Measurements from ENCODE around the gene ATP10A. TPM values are rescaled to one million over a fixed set of nuclear protein-coding genes. Genes with fewer than 3 reads are reported as not detected.

ATP10A gene
- polyA plus RNA-seq, 1 of the 3 experiments (the other 2 are of a cell fraction): not detected

GRCh38 chr15:25844076-25844475 lies 19.1 kb downstream of the ATP10A start:
- 65% methylated on average over 7 of the region's 7 CpGs for WGBS (ENCODE audit: low lambda C conversion rate)
- Histone ChIP-seq H3K36me3 (replicated peaks in 1 of 2; ENCODE audit: control insufficient read depth in 1 of 2, insufficient read depth in 2 of 2, low read length in 1 of 2) (no peaks in the 10 kb centered on the region), H3K79me2 (ENCODE audit: insufficient read depth) (no peaks in the 10 kb centered on the region), H3K4me2 (no peak overlapping the region), H3K4me3 (ENCODE audit: low read depth in 2 of 2, low read length in 1 of 2) (no peak overlapping the region), H3K27me3 (ENCODE audit: insufficient read depth) (no peaks in the 10 kb centered on the region), H3F3A (replicated peaks; ENCODE audit: insufficient read depth) (no peaks in the 10 kb centered on the region), H3K9me2 (no peaks in the 10 kb centered on the region), H3K27ac (ENCODE audit: low read depth in 2 of 2, low read length in 1 of 2) (no peak overlapping the region), H2AFZ (ENCODE audit: low read depth) (no peak overlapping the region), H3K9me3 (no peaks in the 10 kb centered on the region), H3K9ac (no peak overlapping the region), H4K20me1 (ENCODE audit: insufficient read depth) (no peaks in the 10 kb centered on the region), H3K4me1 (ENCODE audit: control insufficient read depth in 1 of 2, insufficient read depth in 2 of 2, low read depth in 1 of 2, low read length in 1 of 2) (peaks cover 0 to 2% of the 10 kb centered on the region in 2 experiments; a peak in 1 of 4 replicates)
- ChIA-PET CTCF (no interaction called here), POLR2A (no interaction called here)
- no peak for TF ChIP-seq MXI1 (IDR thresholded peaks at IDR 0.05; ENCODE audit: low read depth, low read length)
- no peak for TF ChIP-seq USF2 (IDR thresholded peaks at IDR 0.05; ENCODE audit: borderline replicate concordance, low read depth, low read length)
- DNase-seq: no peak

GRCh38 chr15:25839638-25840156 lies 23.4 kb downstream of the ATP10A start:
- H3K9me2 ChIP-seq: no peaks in the 10 kb centered on the region
- no peaks in the 10 kb centered on the region for H3K27me3 ChIP-seq (ENCODE audit: insufficient read depth)
- no peaks in the 10 kb centered on the region for H3F3A ChIP-seq (replicated peaks; ENCODE audit: insufficient read depth)
- H3K4me2 ChIP-seq: no peak overlapping the region
- no peaks in the 10 kb centered on the region for H3K36me3 ChIP-seq (replicated peaks in 1 of 2; ENCODE audit: control insufficient read depth in 1 of 2, insufficient read depth in 2 of 2, low read length in 1 of 2)
- ChIA-PET POLR2A (no interaction called here), CTCF (no interaction called here)
- H3K27ac ChIP-seq (ENCODE audit: low read depth in 2 of 2, low read length in 1 of 2): no peak overlapping the region
- H2AFZ ChIP-seq (ENCODE audit: low read depth): no peak overlapping the region
- TF ChIP-seq RXRA (IDR thresholded peaks at IDR 0.05; ENCODE audit: borderline replicate concordance, low read depth) (no peak), GATA2 (CRISPR knock-in tag; IDR thresholded peaks at IDR 0.05) (no peak), RAD21 (IDR thresholded peaks at IDR 0.05; ENCODE audit: low read length) (no peak), USF1 (IDR thresholded peaks at IDR 0.05; ENCODE audit: borderline replicate concordance, low read depth) (no peak), TEAD4 (IDR thresholded peaks at IDR 0.05; ENCODE audit: borderline replicate concordance, insufficient read depth) (no peak), FOSL2 (IDR thresholded peaks at IDR 0.05; ENCODE audit: borderline replicate concordance, low read depth) (no peak), FOXJ3 (CRISPR knock-in tag; IDR thresholded peaks at IDR 0.05) (no peak), MAX (IDR thresholded peaks at IDR 0.05; ENCODE audit: low read depth) (no peak), REST (IDR thresholded peaks at IDR 0.05; ENCODE audit: low read depth, low read length) (no peak), NFIC (IDR thresholded peaks at IDR 0.05; ENCODE audit: borderline replicate concordance) (no peak), MEF2A (IDR thresholded peaks at IDR 0.05; ENCODE audit: borderline replicate concordance, low read depth) (no peak), MXI1 (IDR thresholded peaks at IDR 0.05; ENCODE audit: low read depth, low read length) (no peak), RCOR1 (IDR thresholded peaks at IDR 0.05; ENCODE audit: low read length) (no peak), YY1 (IDR thresholded peaks at IDR 0.05; ENCODE audit: low read depth) (no peak), TAF1 (IDR thresholded peaks at IDR 0.05; ENCODE audit: borderline replicate concordance, low read depth, low read length) (no peak), EZH2phosphoT487 (IDR thresholded peaks at IDR 0.05; ENCODE audit: borderline replicate concordance, low read depth) (no peak), IRF3 (IDR thresholded peaks at IDR 0.05; ENCODE audit: low read depth, low read length) (no peak), ELF1 (IDR thresholded peaks at IDR 0.05) (no peak), TCF12 (IDR thresholded peaks at IDR 0.05) (no peak), EP300 (IDR thresholded peaks at IDR 0.05; ENCODE audit: borderline replicate concordance in 1 of 2, low read depth in 1 of 2, low read length in 1 of 2) (no peak)
- no peak overlapping the region for H3K4me3 ChIP-seq (ENCODE audit: low read depth in 2 of 2, low read length in 1 of 2)
- H3K79me2 ChIP-seq (ENCODE audit: insufficient read depth): no peaks in the 10 kb centered on the region
- H3K9ac ChIP-seq: no peak overlapping the region
- no peaks in the 10 kb centered on the region for H4K20me1 ChIP-seq (ENCODE audit: insufficient read depth)
- no peaks in the 10 kb centered on the region for H3K4me1 ChIP-seq (ENCODE audit: control insufficient read depth in 1 of 2, insufficient read depth in 2 of 2, low read depth in 1 of 2, low read length in 1 of 2)
- no peak for DNase-seq
- WGBS (ENCODE audit: low lambda C conversion rate): 53% methylated on average over 10 of the region's 10 CpGs
- no peaks in the 10 kb centered on the region for H3K9me3 ChIP-seq
